ENCODE data around the gene MAST3.

The MAST3 gene

GRCh38 chr19:18114483-18114882 is 16.9 kb downstream of the MAST3 start:
- no peak for DNase-seq

- no peak for DNase-seq
These were observed 19.8 kb downstream of the MAST3 start for GRCh38 chr19:18117364-18117691.

DNA sequence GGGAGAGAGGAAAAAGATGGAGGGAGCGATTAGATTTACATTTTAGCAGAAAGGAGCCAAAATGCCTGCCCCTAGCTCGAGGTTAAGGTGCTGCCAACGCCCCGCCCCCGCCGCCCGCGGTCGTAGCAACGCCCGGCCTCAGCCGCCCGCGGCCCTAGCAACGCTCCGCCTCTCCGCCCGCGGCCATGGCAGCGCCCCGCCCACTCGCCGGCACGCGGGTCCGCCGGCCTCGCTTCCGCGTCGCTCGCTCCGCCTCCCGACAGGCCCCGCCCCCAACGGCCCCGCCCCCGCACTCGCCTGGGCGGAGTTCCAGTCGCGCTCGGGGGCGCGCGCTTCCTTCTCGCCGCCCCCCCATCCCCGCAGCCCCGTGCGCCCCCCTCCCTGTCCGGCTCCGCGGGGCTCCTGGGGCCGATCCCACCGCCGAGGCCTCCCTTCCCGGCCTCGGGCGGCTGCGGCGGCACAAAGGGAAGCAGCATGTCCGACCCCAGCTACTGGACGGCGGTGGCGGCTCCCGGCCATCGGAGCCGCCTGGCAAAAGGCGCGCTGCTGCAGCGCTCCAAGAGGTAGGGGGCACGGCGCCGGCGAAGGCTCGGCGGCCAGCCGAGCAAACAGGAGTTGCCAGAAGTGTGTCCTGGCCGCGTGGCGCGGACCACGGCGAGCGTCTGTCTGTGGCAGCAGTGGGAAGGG is 20.3 kb downstream of the MAST3 start:
- peak; percentile 98 for DNase-seq

- DNase-seq = no peak
These were observed 20.9 kb downstream of the MAST3 start for GRCh38 chr19:18118420-18119012.

GRCh38 chr19:18119013-18119716 is 21.6 kb downstream of the MAST3 start:
- peak; percentile 51 for DNase-seq

DNA sequence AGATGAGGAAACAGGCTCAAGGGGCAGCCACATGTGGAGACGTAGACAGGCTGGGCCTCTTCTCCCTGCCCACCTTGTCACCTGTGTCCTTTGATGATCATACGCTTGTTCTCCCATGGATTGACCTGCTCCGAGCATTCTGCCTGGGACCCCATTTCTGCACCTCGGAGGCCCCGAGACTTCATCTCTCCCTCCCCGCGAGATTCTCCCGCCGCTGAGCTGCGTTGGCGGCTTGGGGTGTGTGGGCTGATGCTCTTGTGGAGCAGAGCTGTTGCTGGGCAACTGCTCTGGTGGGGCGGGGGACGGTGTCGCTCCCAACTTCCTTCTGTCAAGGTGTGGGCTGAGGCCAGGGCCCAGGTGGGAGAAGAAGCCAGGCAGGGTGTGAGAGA is 22.1 kb downstream of the MAST3 start:
- peak; percentile 60 for DNase-seq

- DNase-seq = no peak
These were observed 22.5 kb downstream of the MAST3 start for GRCh38 chr19:18120127-18120526.

DNA sequence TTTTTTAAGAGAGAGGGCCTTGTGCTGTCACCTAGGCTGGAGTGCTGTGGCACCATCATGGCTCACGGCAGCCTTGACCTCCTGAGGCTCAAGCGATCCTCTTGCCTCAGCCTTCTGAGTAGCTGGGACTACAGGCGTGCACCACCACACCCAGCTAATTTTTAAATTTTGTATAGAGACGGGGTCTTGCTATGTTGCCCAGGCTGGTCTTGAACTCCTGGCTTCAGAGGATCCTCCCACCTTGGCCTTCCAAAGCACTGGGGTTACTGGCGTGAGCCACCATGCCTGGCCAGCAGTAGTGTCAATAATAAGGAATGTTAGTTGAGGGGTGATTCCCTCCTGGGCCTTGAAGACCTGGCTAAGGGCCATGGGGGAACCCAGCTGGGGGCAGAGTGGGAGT is 23.6 kb downstream of the MAST3 start:
- no peak for DNase-seq

DNA sequence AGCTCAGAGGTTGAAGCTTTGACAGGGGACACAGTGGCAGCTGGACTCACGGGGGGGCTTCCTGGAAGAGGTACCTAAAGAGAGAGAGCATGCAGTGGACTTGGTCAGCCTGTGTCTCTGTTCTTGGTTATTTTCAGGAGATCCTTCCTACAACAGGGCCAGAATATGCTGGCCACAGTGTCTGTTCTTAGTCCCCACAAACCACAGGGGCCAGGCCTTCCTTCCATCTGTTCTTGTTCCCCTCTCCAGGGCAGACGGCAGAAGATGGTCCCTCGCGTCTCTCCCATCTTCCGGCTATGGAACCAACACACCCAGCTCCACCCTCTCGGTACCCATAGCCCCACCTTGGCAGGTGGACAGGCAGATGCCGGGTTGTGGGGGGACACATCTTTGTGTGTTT is 24.8 kb downstream of the MAST3 start:
- no peak for DNase-seq

GRCh38 chr19:18122860-18123795 is 25.6 kb downstream of the MAST3 start:
- no peak for DNase-seq

- DNase-seq = no peak
These were observed 26.2 kb downstream of the MAST3 start for GRCh38 chr19:18123819-18124218.

GRCh38 chr19:18126097-18126496 is 28.5 kb downstream of the MAST3 start:
- no peak for DNase-seq

DNA sequence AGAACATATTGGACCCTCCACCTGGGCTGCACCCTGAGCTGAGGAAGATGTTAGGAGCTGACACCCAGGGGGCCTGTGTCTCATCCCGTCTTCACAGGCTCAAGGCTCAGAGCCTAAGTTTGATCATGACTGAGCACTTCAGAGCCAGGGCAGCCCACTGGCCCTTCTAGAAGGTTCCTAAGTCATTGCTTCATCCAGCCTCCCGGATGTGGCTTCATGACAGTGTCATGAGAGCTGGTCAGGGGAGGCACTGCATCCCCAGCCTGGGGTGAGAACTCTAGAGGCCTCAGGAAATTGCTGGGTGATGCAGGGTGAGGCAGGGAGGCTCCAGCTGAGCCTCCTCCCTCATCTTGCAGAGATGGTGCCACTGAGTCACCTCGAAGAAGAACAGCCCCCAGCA is 30.5 kb downstream of the MAST3 start:
- no peak for DNase-seq

DNA sequence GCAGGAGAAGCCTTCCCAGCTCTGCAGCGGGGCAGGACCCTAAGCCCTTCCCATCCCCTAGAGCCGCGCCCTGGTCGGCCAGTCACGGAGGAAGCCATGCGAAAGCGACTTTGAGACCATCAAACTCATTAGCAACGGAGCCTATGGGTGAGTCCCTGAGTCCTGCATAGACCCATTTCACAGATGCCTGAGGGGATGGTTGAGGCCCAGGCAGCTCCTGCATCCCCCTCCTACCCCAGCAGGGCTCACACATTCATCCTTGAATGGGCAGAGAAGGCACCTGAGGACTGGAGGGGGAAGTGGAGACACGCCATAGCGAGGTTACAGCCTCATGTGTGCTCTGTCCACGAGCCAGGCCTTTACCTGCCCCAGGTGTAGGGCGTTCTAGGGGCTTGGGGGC is 31.2 kb downstream of the MAST3 start:
- DNase-seq = no peak

DNA sequence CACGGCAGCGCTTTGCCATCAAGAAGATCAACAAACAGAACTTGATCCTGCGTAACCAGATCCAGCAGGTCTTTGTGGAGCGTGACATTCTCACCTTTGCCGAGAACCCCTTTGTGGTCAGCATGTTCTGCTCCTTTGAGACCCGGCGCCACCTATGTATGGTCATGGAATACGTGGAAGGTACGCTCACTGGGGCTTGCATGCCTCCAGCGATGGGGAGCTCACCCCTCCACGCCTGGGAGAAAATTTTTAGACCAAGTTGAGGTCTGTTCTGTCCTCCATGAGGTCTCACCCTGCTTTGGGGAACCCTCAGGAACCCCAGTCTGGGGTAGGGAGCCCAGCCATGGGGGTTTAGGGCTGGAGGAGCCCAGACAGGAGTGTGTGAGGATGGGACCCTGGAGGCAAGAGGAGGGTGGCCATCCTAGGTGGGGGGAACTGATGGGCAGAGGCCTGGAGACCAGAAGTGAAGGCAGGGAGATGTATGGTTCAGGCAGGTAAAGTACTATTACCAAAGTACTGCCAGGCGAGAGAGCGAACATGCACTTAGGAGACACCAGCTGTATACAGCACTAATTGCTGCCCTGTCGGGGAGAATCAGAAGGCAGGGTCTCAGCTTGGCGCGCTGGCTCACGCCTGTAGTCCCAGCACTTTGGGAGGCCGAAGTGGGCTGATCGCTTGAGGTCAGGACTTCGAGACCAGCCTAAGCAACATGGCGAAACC is 33.1 kb downstream of the MAST3 start:
- no peak for DNase-seq

- no peak for DNase-seq
These were observed 34.4 kb downstream of the MAST3 start for GRCh38 chr19:18131841-18132596.

DNA sequence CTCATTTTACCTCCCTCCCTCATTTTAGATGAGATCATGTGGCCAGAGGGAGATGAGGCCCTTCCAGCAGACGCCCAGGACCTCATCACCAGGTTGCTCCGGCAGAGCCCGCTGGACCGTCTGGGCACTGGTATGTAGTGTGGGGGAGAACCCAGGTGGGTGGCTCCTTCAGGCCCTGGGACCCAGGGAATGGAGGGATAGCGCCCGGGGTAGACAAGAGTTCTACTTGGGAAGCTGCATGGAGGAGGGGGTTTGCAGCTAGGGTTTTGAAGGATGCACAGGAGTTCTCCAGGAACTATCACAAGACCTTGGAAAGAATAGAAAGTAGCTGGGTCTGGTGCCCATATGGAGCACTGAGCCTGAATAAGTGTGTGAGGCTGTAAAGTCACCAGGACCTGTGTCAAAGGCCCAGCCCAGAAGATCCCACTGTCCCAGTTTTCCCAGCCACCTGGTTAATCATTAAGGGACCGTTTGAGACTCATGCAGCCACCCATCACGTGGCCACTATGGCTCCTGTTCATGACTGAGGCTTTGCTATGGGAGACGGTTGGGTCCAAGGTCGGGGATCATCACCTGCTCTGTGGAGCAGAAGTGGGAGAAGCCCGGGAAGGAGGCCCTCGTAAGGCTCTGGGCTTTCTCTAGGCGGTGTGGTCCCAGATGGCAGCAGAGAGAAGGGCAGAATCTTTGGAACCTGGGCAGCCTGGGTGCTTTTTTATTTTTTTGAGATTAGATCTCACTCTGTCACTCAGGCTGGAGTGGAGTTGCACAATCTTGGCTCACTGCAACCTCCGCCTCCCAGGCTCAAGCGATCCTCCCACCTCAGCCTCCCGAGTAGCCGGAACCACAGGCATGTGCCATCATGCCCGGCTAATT is 38.4 kb downstream of the MAST3 start:
- DNase-seq = no peak

DNA sequence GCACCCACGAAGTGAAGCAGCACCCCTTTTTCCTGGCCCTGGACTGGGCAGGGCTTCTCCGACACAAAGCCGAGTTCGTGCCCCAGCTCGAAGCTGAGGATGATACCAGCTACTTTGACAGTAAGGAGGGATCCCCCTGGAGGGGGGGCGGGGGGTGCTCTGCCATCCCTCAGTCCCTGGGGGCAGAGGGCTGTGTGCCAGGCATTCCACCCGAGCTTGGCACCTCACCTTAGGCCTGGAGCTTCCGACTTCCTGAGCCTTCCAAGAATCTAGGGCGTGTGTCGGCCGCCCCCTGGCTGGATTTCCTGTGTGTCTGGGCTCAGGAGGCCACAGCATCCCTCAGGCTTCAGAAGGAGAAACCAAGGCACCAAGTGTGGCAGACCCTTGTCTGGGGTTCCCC is 39.7 kb downstream of the MAST3 start:
- no peak for DNase-seq

DNA sequence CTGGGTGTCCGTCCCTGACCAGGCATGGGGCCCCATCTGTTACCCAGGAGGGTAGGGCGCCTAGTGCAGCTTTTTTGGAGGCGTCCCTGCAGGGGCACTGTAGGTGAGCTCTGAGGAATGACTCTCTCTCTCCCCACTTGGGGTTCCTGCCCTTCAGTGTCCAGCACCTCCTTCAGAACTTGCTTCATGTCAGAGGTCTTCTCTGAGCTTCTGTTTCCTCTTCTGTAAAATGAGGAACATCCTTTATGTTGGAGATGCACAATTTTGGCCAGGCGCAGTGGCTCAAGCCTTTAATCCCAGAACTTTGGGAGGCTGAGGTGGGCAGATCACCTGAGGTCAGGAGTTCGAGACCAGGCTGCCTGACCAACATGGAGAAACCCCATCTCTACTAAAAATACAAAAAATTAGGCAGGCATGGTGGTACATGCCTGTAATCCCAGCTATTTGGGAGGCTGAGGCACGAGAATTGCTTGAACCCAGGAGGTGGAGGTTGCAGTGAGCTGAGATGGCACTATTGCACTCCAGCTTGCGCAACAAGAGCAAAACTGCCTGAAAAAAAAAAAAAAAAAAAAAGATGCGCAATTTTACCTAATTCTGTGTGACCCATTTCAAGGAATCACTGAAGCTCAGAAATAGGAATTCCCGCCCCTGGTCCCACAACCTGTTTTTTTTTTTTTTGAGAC is 40.2 kb downstream of the MAST3 start:
- DNase-seq = no peak

GRCh38 chr19:18140473-18140872 is 42.9 kb downstream of the MAST3 start:
- DNase-seq = no peak
